CD14-positive monocyte (primary cell): ENCODE data around the gene SLC5A5. TPM values are rescaled to one million over a fixed set of nuclear protein-coding genes. Genes with fewer than 3 reads are reported as not detected.

Experiments used
- DNase-seq, 3 donors: peaks; one replicate each; pipeline ENCODE4 v3.0.0-alpha.2; 2011 to 2022
- H2AFZ ChIP-seq: 2 replicates; pipeline ENCODE4 v1.6.0; 2012; ENCODE audit warnings: mild to moderate bottlenecking, low read depth, low read length, inconsistent platforms; ENCODE audit not compliant: insufficient read depth, poor library complexity, severe bottlenecking
- H3K27ac ChIP-seq, 2 donors: 1 replicate in 1 of 2; 2 replicates in 1 of 2; pipeline ENCODE4 v1.5.1; 2012 to 2013; ENCODE audit warnings: low read length in 2 of 2, control low read depth in 1 of 2, inconsistent platforms in 1 of 2, low read depth in 1 of 2, mild to moderate bottlenecking in 1 of 2
- H3K27me3 ChIP-seq, 2 donors: one replicate each; pipeline versions ENCODE4 v1.6.0 to v1.6.1; 2011 to 2013; ENCODE audit warnings: low read length in 2 of 2; ENCODE audit not compliant: control insufficient read depth in 2 of 2, insufficient read depth in 2 of 2
- H3K36me3 ChIP-seq, 2 donors: replicated peaks in 1 of 2; 1 replicate in 1 of 2; 2 replicates in 1 of 2; pipeline versions ENCODE4 v1.5.1 to v1.6.1; 2012 to 2013; ENCODE audit warnings: low read length in 2 of 2, control low read depth in 1 of 2, inconsistent platforms in 1 of 2, mild to moderate bottlenecking in 1 of 2; ENCODE audit not compliant: insufficient read depth in 2 of 2, control insufficient read depth in 1 of 2
- H3K4me1 ChIP-seq, 2 donors: 1 replicate in 1 of 2; 2 replicates in 1 of 2; pipeline versions ENCODE4 v1.5.1 to v1.6.1; 2012 to 2013; ENCODE audit warnings: low read length in 2 of 2, control low read depth in 1 of 2, inconsistent platforms in 1 of 2, mild to moderate bottlenecking in 1 of 2, moderate library complexity in 1 of 2; ENCODE audit not compliant: insufficient read depth in 2 of 2, control insufficient read depth in 1 of 2
- H3K4me2 ChIP-seq: replicated peaks from 2 replicates; pipeline ENCODE3; 2012; ENCODE audit warnings: low read length, moderate library complexity, mild to moderate bottlenecking; ENCODE audit not compliant: poor library complexity, severe bottlenecking; ENCODE audit errors: extremely low read depth
- H3K4me3 ChIP-seq, 3 experiments: fragments of 200-600 bp in 1 of 3; sonication (generic) in 1 of 3; replicated peaks in 1 of 3; 1 replicate in 2 of 3; 2 replicates in 1 of 3; pipeline ENCODE4 v1.5.1; 2011 to 2013; ENCODE audit warnings: low read length in 3 of 3, mild to moderate bottlenecking in 3 of 3, control low read depth in 2 of 3, low read depth in 2 of 3, inconsistent platforms in 1 of 3, moderate library complexity in 1 of 3
- H3K79me2 ChIP-seq: 2 replicates; pipeline ENCODE4 v1.6.0; 2012; ENCODE audit warnings: mild to moderate bottlenecking, control low read depth, inconsistent platforms, low read length, moderate library complexity; ENCODE audit not compliant: insufficient read depth
- H3K9ac ChIP-seq: 2 replicates; pipeline ENCODE4 v1.6.0; 2017; ENCODE audit warnings: low read length, mild to moderate bottlenecking; ENCODE audit not compliant: insufficient read depth, poor library complexity, severe bottlenecking
- H3K9me3 ChIP-seq, 2 donors: replicated peaks in 1 of 2; 1 replicate in 1 of 2; 2 replicates in 1 of 2; pipeline versions ENCODE4 v1.5.1 to v1.6.1; 2012 to 2013; ENCODE audit warnings: low read length in 2 of 2, control low read depth in 1 of 2; ENCODE audit not compliant: control insufficient read depth in 1 of 2, insufficient read depth in 1 of 2
- H4K20me1 ChIP-seq: 2 replicates; pipeline ENCODE4 v1.6.0; 2012; ENCODE audit warnings: mild to moderate bottlenecking, low read length, control low read depth, moderate library complexity; ENCODE audit not compliant: insufficient read depth
- H3K27ac Mint-ChIP-seq, 7 donors: one replicate each; pipeline ENCODE4 v1.8.0; 2020; ENCODE audit warnings: mild to moderate bottlenecking in 7 of 7, mixed read lengths in 7 of 7, moderate library complexity in 6 of 7, inconsistent platforms in 2 of 7
- H3K27me3 Mint-ChIP-seq, 3 donors: one replicate each; pipeline ENCODE4 v1.8.0; 2021 to 2022; ENCODE audit warnings: low read depth in 3 of 3, mild to moderate bottlenecking in 3 of 3, mixed read lengths in 3 of 3, moderate library complexity in 3 of 3, inconsistent platforms in 1 of 3
- H3K36me3 Mint-ChIP-seq, 2 donors: one replicate each; pipeline ENCODE4 v1.8.0; 2020; ENCODE audit warnings: mixed read lengths in 2 of 2, inconsistent platforms in 1 of 2, mild to moderate bottlenecking in 1 of 2
- H3K4me1 Mint-ChIP-seq: one replicate; pipeline ENCODE4 v1.8.0; 2020; ENCODE audit warnings: mild to moderate bottlenecking, mixed read lengths
- H3K4me3 Mint-ChIP-seq, 2 donors: one replicate each; pipeline ENCODE4 v1.8.0; 2020; ENCODE audit warnings: mild to moderate bottlenecking in 2 of 2, mixed read lengths in 2 of 2, moderate library complexity in 1 of 2
- H3K9me3 Mint-ChIP-seq, 7 donors: one replicate each; pipeline ENCODE4 v1.8.0; 2020 to 2022; ENCODE audit warnings: mixed read lengths in 7 of 7, mild to moderate bottlenecking in 6 of 7, moderate library complexity in 6 of 7, inconsistent platforms in 2 of 7
- CTCF ChIP-seq: fragments of 200-600 bp; IDR thresholded peaks from one replicate; pipeline ENCODE4 v1.8.0; 2022; ENCODE audit warnings: antibody characterized with exemption, mild to moderate bottlenecking
- WGBS: methylation state at CpG from one replicate; pipeline ENCODE4 v1.1.5; 2013; ENCODE audit warnings: missing lambda C conversion rate; ENCODE audit not compliant: insufficient coverage; 5-methylcytosine and 5-hydroxymethylcytosine counted together
- intact Hi-C, 2 donors: fragments of 100-400 bp; cut with micrococcal nuclease; formaldehyde crosslinking; loops; one replicate each; pipeline versions ENCODE4 v1.15.0 to v1.15.1; 2023
- polyA plus RNA-seq, 3 donors: library from polyadenylated mRNA; depleted of rRNA in 1 of 3; unstranded in 2 of 3; stranded (reverse) in 1 of 3; fragments of 300-500 nt in 2 of 3; fragments of >200 nt in 1 of 3; fragmentation: Illumina TruSeq in 2 of 3; gene quantifications; 1 replicate in 2 of 3; 2 replicates in 1 of 3; pipeline ENCODE4 v1.2.3, GENCODE V29; 2012 to 2021

The SLC5A5 gene
- polyA plus RNA-seq, 3 donors = 0.03 TPM; not detected in 2

- no peak for DNase-seq
- Histone ChIP-seq H3K9ac (no peak overlapping the region), H3K4me1 (peaks cover 9 to 13% of the 10 kb centered on the region in 2 donors), H3K27me3 (peaks cover 9 to 23% of the 10 kb centered on the region in 2 donors), H3K4me2 (no peak overlapping the region), H3K79me2 (no peaks in the 10 kb centered on the region), H3K36me3 (no peaks in the 10 kb centered on the region), H2AFZ (no peak overlapping the region), H3K4me3 (no peak overlapping the region), H3K27ac (no peak overlapping the region), H3K9me3 (no peaks in the 10 kb centered on the region), H4K20me1 (no peaks in the 10 kb centered on the region)
- H3K27ac Mint-ChIP-seq = no peak overlapping the region
- peaks cover 0 to 9% (median 0%) of the 10 kb centered on the region in 7 donors for H3K9me3 Mint-ChIP-seq
- peaks cover 24 to 35% (median 29%) of the 10 kb centered on the region in 3 donors for H3K27me3 Mint-ChIP-seq
- no peak for TF ChIP-seq CTCF
- no peak overlapping the region for H3K4me3 Mint-ChIP-seq
- H3K36me3 Mint-ChIP-seq = no peaks in the 10 kb centered on the region
- intact Hi-C loops = no loop called here
- H3K4me1 Mint-ChIP-seq = peaks cover 9% of the 10 kb centered on the region
- WGBS = 96% methylated on average over 11 of the region's 16 CpGs
Measured at GRCh38 chr19:17877696-17878095, 6.0 kb downstream of the SLC5A5 start.

- WGBS = 82% methylated on average over 7 of the region's 7 CpGs
- H3K27ac Mint-ChIP-seq = no peak overlapping the region
- Histone ChIP-seq H3K79me2 (no peaks in the 10 kb centered on the region), H4K20me1 (no peaks in the 10 kb centered on the region), H3K27ac (no peak overlapping the region), H3K9me3 (no peaks in the 10 kb centered on the region), H3K36me3 (no peaks in the 10 kb centered on the region), H3K4me1 (no peaks in the 10 kb centered on the region), H3K27me3 (peaks cover 0 to 5% of the 10 kb centered on the region in 2 donors), H3K9ac (no peak overlapping the region), H2AFZ (no peak overlapping the region), H3K4me2 (no peak overlapping the region), H3K4me3 (no peak overlapping the region)
- H3K27me3 Mint-ChIP-seq = peaks cover 8 to 17% (median 11%) of the 10 kb centered on the region in 3 donors
- TF ChIP-seq CTCF = no peak
- no peaks in the 10 kb centered on the region for H3K36me3 Mint-ChIP-seq
- H3K4me1 Mint-ChIP-seq = no peaks in the 10 kb centered on the region
- intact Hi-C loops = no loop called here
- H3K4me3 Mint-ChIP-seq = no peak overlapping the region
- H3K9me3 Mint-ChIP-seq = peaks cover 0 to 2% (median 0%) of the 10 kb centered on the region in 7 donors
- DNase-seq = no peak
Measured at GRCh38 chr19:17879466-17879865, 7.7 kb downstream of the SLC5A5 start.
